GM21528 (cell line): ENCODE data around the gene PCSK6.

Source experiments
- ATAC-seq: cut with Tn5 transposase; IDR thresholded peaks from one replicate; pipeline ENCODE4 v1.9.1; 2021; ENCODE audit warnings: mild to moderate bottlenecking, moderate library complexity; ENCODE audit not compliant: unreplicated experiment, low FRiP score

PCSK6 gene

DNA sequence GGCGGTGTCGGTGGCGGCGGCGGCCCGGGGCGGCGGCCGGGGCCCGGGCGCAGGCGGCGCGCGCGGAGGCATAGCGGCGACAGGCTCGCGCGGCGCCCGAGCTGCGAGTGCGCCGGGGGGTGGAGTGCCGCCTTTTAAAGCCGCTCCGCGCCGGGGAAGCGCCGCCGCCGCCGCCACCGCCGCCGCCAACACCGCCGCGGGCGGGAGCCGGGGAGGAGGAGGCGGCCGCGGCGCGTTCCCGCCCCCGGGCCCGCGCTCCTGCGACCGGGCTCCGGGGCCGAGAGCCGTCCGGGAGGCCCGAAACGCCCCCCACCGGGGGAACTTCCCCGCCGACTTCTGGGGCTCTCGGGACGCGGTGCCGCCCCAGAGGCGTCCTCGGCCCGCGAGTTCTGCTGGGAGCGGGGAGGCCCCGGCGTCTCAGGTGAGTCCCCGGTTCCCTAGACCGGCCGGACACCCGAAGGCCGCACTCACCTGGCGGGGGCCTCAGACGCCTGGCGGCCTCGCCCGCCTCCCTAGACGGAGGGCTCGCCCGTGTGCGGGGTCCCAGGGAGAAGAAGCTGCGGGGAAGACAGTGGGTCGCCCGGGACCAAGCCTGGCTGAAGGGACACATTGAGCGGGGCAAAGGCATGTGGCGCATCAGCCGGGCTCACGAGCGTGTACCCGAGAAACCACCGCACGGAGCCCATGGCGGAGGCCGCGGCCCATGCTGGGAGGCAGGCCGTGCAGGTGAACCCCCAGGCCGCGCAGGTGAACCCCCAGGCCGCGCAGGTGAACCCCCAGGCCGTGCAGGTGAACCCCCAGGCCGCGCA is at the start of gene PCSK6:
Gene PCSK6, minus strand, starts transcription at position 109 of the 809 bp plus-strand sequence. Its CDS starts 37 bp downstream, at position 72.
- ATAC-seq: no peak

DNA sequence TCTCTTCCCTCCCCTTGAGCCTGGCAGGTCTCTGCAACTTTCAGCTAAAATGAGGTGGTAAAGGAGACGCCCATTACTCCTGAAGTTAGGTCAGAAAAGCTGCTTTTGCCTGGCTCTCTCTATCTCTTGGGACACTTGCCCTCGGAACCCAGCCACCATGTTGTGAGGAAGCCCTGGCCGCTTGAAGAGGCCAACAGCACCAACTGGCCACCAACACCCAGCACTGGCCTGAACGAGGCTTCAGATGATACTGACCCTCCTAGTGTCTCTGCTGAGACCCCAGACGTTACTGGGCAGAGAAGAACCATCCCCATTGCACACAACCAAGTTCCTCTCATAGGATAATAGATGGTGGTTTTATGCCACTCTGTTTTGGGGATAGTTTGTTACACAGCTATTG is 49.5 kb upstream of the PCSK6 start:
- no peak for ATAC-seq

DNA sequence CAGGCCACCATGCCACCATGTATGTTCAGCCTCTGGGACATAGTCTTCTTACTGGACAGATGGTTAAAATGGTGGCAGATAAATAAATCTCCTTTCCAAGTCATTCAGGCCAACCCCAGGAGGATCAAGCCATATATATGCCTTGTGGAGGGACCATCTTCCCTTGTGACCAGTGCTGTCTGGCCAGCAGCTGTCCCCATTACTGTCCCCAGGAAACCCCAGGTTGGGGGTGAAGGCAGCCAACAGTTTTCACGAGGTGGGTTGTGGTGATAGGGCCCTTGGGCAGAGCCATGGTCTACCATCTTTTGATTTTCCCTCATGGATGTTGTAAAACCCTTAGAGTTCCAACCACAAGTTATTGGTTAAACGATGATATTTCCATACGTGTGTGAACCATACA is 48.7 kb upstream of the PCSK6 start:
- no peak for ATAC-seq

DNA sequence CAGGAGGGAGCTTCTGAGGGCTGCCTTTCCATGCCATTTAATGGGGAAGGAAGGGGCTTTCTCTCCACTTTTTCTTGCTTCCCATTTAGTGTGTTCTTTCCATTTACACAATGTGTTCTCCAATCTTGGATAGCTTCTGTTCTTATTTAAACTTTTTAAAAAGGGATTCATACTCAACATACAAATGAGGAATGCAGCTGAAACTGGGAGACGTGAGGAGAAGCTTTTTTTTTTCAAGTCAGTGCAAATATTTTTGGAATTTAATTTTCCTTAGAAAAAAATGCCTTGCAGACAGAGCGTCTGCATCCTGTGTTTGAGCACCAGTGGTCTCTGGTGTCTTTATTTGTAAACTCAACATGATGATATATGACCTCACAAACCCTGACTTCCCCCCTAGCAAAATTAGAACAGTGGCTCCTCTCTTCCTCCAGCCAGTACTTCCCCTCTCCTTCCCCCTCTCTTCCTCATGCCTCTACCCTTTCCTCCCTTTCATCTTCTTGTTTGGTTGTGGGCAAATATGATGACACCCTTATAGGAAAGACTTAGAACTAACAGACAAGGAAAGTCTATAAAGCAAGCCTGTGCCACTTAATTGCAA is 48.1 kb upstream of the PCSK6 start:
- no peak for ATAC-seq

DNA sequence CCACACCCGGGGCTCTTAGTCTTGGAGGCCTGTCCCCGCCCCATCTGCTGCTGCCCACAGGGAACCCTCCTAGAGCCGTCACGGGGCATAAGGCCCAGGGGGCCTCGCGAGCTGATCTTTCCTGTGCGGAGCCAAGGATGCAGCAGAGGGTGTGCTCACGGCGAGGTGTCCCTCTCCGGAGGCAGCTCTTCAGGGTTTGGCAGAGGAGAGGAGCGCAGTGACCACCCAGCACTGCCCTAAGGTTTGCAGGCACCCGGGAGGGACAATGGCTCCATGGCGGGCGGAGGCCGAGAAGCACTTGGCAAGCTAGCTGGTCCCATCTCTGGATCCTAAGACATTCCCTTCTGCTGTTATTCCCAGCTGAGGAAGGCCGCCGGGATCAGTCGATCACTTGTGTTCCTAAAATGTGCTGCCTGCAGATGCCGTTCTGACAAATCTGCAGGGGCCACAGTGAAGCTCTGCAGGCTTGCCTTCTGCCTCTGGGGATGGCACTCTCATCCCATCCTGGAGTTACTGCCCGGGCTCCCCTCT is 47.4 kb upstream of the PCSK6 start:
- no peak for ATAC-seq

DNA sequence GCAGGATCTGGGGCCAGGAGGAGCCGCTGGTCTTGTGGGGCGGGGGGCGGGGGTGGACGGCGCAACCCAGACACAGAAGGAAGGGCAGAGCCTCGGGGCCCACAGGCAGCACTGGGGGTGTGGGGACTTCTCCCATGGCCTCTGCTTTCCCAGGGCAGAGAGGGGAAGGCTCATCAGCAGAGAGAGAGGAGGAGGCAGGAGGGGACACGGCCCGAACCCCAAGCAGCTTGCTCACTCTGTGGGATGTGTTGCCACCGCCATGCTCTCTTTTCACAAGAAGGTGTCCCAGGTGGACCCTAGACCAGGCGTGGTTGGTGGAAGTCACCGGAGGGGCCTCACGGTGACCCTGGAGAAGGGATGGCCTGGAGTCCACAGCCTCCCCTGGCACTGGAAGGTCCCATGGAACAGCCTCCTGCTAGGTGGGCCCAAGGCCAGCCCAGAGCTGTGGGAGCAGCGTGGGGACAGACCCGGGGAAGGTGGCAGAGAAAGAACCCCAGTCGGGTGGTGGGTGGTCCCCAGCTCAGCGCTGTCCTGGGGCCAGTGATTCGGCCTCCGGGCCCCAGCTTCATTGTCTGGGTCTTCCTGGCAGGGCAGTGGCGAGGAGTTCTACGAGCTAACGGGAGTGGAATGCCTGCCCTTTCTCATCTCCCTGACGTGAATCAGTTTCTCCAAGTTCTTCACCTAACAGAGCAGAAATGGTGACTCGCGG is 46.8 kb upstream of the PCSK6 start:
- ATAC-seq: no peak

DNA sequence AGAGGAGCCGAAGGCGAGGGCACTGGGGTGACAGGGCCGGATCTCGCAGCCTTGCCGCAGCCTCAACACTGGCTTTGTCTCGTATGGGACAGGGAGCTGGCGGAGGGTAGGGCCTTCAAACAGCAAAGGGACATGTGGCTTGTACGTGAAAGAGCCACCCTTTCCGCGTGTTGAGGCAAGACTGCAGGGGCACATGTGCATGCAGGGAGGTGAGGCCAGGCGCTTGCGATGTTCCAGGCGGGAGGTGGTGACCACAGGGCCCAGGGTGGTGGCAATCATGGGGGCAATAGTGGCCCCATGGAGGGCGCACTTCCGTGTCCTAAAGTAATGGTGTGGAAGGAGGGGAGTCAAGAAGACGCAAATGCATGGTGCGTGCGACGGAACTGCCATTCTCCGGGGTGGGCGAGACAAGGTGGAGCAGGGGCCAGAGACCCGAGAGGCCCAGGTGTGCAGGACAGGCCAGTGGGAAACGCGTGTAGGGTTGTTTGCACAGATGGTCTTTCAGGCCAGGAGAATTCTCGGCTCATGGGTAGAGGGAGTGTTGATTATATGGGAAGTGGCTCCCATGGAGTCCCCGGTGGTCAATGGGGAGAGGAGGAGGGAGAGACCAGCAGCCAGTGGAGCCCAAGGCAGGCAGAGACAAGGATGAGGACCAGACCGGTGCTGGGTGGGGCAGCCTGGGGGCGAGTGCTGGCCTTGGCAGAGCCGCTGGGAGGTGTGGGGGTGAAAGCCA is 45.8 kb upstream of the PCSK6 start:
- no peak for ATAC-seq

DNA sequence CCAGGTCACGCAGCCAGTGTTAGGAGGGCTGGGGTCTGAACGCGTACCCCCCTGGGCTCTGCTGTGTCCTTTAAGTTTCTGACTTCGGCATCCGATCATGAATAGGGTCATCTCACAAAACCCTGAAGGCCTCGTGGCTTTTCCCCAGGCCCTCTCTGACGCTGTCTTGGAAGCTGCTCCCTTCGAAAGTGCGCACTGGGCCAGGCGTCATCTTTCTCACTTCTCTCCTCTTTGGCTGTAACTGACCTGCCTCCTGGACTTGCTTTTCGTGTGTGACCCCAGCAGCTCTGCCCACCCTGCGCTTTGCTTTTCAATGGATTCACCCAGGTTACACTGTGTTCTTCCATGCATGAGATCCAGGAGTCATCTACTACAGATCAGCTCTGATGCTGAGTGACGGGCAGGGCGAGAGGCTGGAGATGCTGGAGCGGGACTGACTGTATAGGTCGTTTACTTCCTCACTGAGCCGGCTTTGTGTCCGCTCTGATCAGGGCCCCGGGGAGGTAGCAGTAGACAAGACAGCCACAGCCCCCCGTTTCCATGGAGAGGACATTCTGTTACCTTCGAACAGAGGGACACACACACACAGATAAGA is 45.0 kb upstream of the PCSK6 start:
- ATAC-seq: no peak

DNA sequence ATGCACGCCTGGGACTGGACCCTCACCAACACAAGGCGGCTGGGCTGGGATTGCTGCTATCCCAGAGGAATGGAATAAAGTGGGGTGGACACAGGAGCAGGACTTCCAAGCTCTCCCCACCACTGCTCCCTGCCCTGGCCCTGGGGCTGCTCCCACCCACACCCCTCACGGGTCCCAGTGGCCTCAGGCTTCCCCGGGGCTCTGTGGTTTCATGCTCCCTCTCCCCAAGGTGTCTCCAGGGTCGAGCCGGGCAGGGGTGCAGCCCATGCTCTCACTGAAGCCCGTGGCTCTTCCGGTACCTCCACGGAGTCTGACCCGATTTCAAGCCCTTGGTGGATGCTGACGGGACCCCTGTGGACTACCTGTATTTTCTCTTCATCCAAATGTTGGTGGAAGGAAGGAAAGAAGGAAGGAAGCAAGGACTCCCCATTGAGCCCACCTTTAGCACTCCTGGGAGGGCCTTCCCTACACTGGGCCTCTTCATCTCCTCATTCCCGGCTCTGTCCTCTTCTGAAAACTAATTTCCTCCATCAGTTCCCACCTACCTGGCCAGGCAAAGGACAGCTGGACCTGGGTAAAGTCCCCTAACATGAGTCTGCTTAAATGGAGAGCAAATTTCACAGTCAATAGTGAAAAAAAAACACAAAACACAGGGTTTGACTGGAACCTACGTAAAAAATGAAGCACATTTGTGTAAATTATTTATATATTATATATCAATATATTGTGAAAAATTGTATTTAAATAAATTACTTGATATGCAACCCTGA is 44.0 kb upstream of the PCSK6 start:
- ATAC-seq: no peak

DNA sequence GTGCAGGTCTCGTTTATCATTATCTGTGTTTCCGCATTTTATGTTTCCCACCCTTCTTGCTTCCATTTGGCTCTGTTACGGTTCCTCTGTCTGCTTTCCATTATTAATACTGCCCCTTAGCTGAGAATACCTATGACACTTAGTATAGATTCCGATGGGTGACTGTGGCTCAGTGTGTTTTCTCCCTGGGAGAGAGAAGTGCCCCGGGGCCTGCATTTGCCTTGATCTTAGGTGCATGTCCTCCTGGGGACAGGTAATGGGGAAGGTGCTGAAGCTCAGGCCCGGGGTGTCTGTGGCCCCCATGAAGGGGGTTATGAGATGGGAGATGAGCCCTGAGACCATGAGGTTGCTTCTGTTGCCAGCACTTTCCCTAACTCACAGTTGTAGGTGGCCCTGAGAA is 43.4 kb upstream of the PCSK6 start:
- no peak for ATAC-seq

DNA sequence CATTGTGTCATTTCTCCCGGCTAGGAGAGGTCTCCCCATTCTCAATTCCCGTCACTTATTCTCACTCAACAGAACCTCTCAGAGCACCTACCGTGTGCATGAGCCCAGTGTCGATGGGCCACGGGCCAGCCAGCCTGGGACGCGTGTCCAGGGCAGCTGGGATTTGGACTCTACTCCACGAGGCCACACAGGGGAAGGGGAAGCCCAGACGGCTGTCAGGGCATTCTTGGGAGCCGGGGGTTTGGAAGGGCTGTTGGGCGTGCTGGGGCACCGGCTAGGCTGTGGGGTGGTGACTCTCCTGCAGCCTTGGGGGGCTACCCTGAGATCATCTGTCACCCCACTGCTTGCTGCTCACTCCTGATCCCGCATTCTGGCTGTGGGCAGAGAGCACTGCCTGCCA is 41.7 kb upstream of the PCSK6 start:
- ATAC-seq: no peak

DNA sequence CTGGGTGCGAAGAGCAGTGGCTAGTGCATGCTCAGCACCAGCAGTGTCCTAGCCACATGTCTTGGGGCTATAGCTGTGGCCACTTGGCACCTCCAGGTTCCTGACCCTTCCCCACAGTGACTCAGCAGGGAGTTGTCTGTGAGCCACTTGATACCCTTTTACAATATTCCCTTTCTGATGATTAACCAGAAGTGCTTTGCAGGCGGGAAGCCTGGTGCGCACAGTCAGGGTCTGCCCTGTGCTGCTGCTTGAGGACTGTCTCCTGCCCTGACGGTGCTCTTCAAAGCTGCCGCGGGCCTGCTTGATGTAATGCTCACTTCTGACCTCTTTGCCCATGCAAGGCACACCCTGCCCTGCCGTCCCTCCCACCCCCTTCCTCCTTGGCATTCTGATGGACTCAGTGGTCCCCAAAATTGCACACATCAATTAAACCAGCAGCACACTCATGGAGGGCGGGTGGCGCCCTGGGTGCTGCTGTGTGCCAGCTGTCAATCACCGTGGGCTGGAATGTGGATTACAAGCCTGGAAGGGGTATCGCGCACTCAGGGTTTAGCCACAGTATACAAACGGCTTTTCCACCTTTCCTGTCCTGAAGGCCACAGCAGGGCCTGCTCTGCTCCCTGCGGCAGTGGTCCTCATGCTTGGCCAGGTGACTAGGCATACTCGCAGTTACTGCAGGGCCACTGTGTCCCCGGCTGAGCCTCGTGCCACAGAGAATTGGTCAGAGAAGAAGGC is 40.9 kb upstream of the PCSK6 start:
- no peak for ATAC-seq

DNA sequence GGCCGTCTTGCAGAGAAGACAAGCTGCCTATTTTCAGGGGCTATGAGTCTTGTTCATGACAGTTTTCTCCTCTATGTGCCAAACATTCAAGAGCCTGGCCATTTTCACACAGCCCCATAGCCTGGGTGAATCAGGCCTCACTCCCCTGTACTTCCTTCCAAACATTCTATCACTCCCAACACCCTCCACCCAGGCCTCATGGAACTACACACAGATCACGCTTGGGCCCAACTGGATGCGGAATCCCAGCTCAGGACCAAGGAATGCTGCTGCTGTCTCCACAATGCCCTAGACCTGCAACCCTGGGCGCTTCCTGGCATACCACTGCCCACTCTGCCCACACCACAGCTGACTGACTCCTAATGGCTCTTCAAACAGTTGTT is 39.4 kb upstream of the PCSK6 start:
- no peak for ATAC-seq

DNA sequence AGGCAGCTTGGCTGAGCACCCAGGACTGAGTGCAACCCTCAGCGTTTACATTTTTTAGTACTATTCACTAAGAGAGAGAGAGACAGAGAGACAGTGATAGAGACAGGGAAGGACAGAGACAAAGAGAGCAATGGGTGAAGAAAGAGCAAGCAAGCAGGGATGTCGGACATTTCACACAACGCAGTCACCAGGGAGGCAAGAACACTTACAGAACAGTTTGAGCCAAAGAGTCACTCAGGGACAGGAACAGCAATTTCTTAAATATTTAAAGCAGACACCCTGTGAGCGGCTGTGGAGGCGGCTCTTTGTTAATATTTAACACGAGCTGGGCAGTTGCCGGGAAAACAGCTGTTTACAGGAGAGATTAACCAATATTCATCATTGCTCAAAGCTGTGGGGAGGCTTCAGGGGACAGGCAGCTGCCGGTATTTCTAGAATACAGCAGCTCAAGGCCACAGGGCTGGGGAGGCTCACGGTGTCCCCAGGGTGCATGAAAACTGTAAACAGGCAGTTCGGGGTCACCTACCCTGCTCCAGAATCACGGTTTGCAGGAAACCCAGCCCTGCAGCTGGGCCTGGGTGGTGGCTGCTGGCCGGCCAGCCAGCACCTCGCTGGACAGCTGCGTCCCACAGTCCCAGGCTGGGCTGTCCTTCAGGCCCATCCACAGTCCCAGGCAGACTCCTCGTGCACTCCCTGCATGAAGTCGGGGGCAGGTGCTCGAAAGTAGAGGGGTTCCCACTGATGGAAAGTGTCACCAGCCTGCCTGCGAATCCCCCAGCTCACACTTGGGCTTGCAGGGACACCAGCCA is 38.8 kb upstream of the PCSK6 start:
- ATAC-seq: no peak

DNA sequence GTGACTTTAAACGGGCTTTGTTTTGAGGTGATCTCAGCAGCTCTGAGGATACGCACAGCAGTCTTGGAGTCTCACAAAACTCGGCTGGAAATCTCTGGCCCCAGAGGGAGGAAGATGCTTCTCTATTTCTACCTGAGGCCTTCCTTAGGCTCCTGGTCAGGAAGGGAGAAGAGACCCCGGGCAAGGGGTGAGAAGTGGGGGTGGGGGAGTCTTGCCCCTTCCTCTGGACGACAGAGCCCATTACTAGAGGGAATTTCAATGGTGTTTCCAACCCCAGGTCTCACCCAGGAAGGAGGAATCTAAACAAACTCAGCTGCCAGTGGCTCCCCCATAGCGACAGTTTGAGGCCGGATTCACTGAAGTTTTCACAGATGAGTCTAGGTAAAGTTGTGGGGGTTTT is 37.4 kb upstream of the PCSK6 start:
- no peak for ATAC-seq

DNA sequence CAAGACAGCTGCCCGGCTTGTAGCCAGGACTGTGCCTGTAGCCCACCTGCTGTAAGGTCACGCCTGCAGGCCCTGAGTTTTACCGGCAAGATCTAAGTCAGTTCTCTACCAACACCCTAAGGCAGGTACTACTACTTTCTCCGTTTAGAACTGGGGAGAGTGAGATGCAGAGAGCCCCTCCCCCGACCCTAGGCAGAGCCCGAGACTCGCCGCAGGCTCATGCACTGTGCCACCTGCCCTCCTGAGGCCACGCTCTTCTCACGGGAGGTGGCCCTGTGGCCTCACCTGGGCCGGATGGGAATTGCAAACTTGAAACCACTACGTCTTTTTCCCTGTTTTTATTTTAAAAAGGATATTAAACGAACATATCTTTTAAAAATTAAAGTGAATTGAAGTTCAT is 36.9 kb upstream of the PCSK6 start:
- ATAC-seq: no peak

DNA sequence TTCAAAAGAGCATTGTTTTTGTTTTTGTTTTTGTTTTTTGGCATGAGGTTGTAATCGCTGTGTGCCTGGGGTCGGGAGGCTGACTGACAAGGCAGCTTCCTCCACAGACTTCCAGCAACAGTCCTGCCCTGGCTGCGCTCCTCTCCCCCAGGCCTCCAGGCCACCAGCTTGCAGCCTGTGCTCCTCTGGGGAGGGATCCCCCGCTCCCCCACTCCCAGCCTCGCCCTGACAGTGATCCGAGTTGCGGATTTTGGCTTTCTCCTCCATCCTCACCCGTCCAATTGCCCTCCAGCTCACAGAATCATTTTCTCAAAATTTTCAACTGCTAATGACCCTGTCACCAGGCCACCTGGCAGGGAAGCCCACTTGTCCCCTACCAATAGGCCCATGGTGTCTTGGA is 36.5 kb upstream of the PCSK6 start:
- ATAC-seq: no peak

DNA sequence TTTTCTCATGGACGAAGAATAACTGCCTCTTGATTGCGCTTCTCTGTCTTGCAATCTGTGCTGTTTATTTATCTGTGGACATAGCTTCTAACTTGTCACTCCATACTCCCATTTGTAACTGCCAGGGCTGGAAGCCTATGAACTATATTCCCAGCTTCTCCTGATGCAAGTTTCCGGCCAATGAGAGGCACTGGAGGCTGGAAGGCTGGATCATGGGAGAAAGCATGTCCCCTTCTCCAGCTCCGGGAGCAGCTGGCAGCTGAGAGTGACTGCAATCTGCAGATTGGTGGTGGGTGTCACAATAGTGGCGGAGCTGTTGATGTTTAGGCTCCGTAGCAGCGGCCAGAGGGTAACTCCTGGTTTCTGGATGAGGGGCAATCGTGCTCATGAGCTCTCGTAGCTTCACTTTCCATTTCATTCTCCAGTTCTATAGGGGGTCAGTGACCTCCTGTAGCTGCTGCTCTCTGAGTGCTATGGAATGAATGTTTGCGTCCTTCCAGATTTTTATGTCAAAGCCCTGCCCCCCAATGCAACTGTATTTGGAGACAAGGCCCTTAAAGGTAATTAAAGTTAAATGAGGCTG is 35.7 kb upstream of the PCSK6 start:
- no peak for ATAC-seq
